ENCODE measurements around the gene CNGA3. TPM values are rescaled to one million over a fixed set of nuclear protein-coding genes. Genes with fewer than 3 reads are reported as not detected.
"Not testable (repeated sequence)": the region's sequence is repeated elsewhere in the genome, so short reads cannot be mapped to it uniquely, and the experiment has no call there.

Gene CNGA3
- polyA plus RNA-seq, 4 donors, result 0.22 to 1.5 (median 0.30) TPM; not detected in 1

GRCh38 chr2:98419977-98420725 is 73.9 kb downstream of the CNGA3 start:
- H3K27me3 ChIP-seq (ENCODE audit: control insufficient read depth in 3 of 3, insufficient read depth in 3 of 3, low read length in 3 of 3), result no peaks in the 10 kb centered on the region
- DNase-seq, result no peak
- WGBS, 3 donors, result 72 to 76% (median 75%) methylated on average over 6 of the region's 6 CpGs
- no peak overlapping the region for H3K27ac ChIP-seq (ENCODE audit: low read depth in 1 of 3, low read length in 2 of 3)
- no peaks in the 10 kb centered on the region for H3K36me3 ChIP-seq (ENCODE audit: control insufficient read depth in 3 of 3, insufficient read depth in 2 of 3, low read depth in 1 of 3, low read length in 3 of 3)
- no peak for FAIRE-seq
- H3K9me3 ChIP-seq (ENCODE audit: control insufficient read depth in 2 of 2, insufficient read depth in 1 of 2, low read depth in 1 of 2, low read length in 1 of 2), result peaks cover 0 to 5% of the 10 kb centered on the region in 2 donors
- H3K4me1 ChIP-seq (ENCODE audit: control insufficient read depth in 3 of 3, insufficient read depth in 2 of 3, low read depth in 1 of 3, low read length in 2 of 3), result no peaks in the 10 kb centered on the region
- H3K4me3 ChIP-seq (ENCODE audit: low read depth in 1 of 3, low read length in 3 of 3), result no peak overlapping the region

- Histone ChIP-seq H3K27ac (ENCODE audit: low read depth in 1 of 3, low read length in 2 of 3) (no peak overlapping the region), H3K4me3 (ENCODE audit: low read depth in 1 of 3, low read length in 3 of 3) (no peak overlapping the region), H3K27me3 (ENCODE audit: control insufficient read depth in 3 of 3, insufficient read depth in 3 of 3, low read length in 3 of 3) (no peaks in the 10 kb centered on the region), H3K36me3 (ENCODE audit: control insufficient read depth in 3 of 3, insufficient read depth in 2 of 3, low read depth in 1 of 3, low read length in 3 of 3) (no peaks in the 10 kb centered on the region), H3K9me3 (ENCODE audit: control insufficient read depth in 2 of 2, insufficient read depth in 1 of 2, low read depth in 1 of 2, low read length in 1 of 2) (peaks cover 0 to 5% of the 10 kb centered on the region in 2 donors), H3K4me1 (ENCODE audit: control insufficient read depth in 3 of 3, insufficient read depth in 2 of 3, low read depth in 1 of 3, low read length in 2 of 3) (no peaks in the 10 kb centered on the region)
- FAIRE-seq, result no peak
- DNase-seq, result no peak
Measured at GRCh38 chr2:98422449-98422848, 76.2 kb downstream of the CNGA3 start.

- Histone ChIP-seq H3K27ac (ENCODE audit: low read depth in 1 of 3, low read length in 2 of 3) (no peak overlapping the region), H3K36me3 (ENCODE audit: control insufficient read depth in 3 of 3, insufficient read depth in 2 of 3, low read depth in 1 of 3, low read length in 3 of 3) (no peaks in the 10 kb centered on the region), H3K9me3 (ENCODE audit: control insufficient read depth in 2 of 2, insufficient read depth in 1 of 2, low read depth in 1 of 2, low read length in 1 of 2) (peaks cover 0 to 5% of the 10 kb centered on the region in 2 donors), H3K4me1 (ENCODE audit: control insufficient read depth in 3 of 3, insufficient read depth in 2 of 3, low read depth in 1 of 3, low read length in 2 of 3) (no peaks in the 10 kb centered on the region), H3K27me3 (ENCODE audit: control insufficient read depth in 3 of 3, insufficient read depth in 3 of 3, low read length in 3 of 3) (no peaks in the 10 kb centered on the region), H3K4me3 (ENCODE audit: low read depth in 1 of 3, low read length in 3 of 3) (no peak overlapping the region)
- FAIRE-seq, result no peak
- WGBS, 3 donors, result 87 to 95% (median 88%) methylated on average over 5 of the region's 5 CpGs
- no peak for DNase-seq
Measured at GRCh38 chr2:98426771-98427170, 80.5 kb downstream of the CNGA3 start.

- no peak for DNase-seq
Measured at GRCh38 chr2:98432145-98432544, 85.9 kb downstream of the CNGA3 start.

GRCh38 chr2:98433363-98433964 is 87.2 kb downstream of the CNGA3 start:
- FAIRE-seq, result no peak
- WGBS, 3 donors, result 79 to 84% (median 82%) methylated on average over 2 of the region's 2 CpGs
- H3K4me1 ChIP-seq (ENCODE audit: control insufficient read depth in 3 of 3, insufficient read depth in 2 of 3, low read depth in 1 of 3, low read length in 2 of 3), result no peaks in the 10 kb centered on the region
- peaks cover 0 to 24% of the 10 kb centered on the region in 2 donors for H3K9me3 ChIP-seq (ENCODE audit: control insufficient read depth in 2 of 2, insufficient read depth in 1 of 2, low read depth in 1 of 2, low read length in 1 of 2)
- no peaks in the 10 kb centered on the region for H3K36me3 ChIP-seq (ENCODE audit: control insufficient read depth in 3 of 3, insufficient read depth in 2 of 3, low read depth in 1 of 3, low read length in 3 of 3)
- no peak overlapping the region for H3K27ac ChIP-seq (ENCODE audit: low read depth in 1 of 3, low read length in 2 of 3)
- no peak for DNase-seq
- no peaks in the 10 kb centered on the region for H3K27me3 ChIP-seq (ENCODE audit: control insufficient read depth in 3 of 3, insufficient read depth in 3 of 3, low read length in 3 of 3)
- H3K4me3 ChIP-seq (ENCODE audit: low read depth in 1 of 3, low read length in 3 of 3), result no peak overlapping the region

More at GRCh38 chr2:98432145-98432544, 85.9 kb downstream of the CNGA3 start:
- Histone ChIP-seq H3K27me3 (ENCODE audit: control insufficient read depth in 3 of 3, insufficient read depth in 3 of 3, low read length in 3 of 3) (no peaks in the 10 kb centered on the region), H3K4me3 (ENCODE audit: low read depth in 1 of 3, low read length in 3 of 3) (no peak overlapping the region), H3K9me3 (ENCODE audit: control insufficient read depth in 2 of 2, insufficient read depth in 1 of 2, low read depth in 1 of 2, low read length in 1 of 2) (peaks cover 0 to 21% of the 10 kb centered on the region in 2 donors), H3K27ac (ENCODE audit: low read depth in 1 of 3, low read length in 2 of 3) (no peak overlapping the region), H3K4me1 (ENCODE audit: control insufficient read depth in 3 of 3, insufficient read depth in 2 of 3, low read depth in 1 of 3, low read length in 2 of 3) (no peaks in the 10 kb centered on the region), H3K36me3 (ENCODE audit: control insufficient read depth in 3 of 3, insufficient read depth in 2 of 3, low read depth in 1 of 3, low read length in 3 of 3) (no peaks in the 10 kb centered on the region)
- peak; percentile 41 for FAIRE-seq

- Histone ChIP-seq H3K4me3 (ENCODE audit: low read depth in 1 of 3, low read length in 3 of 3) (no peak overlapping the region), H3K36me3 (ENCODE audit: control insufficient read depth in 3 of 3, insufficient read depth in 2 of 3, low read depth in 1 of 3, low read length in 3 of 3) (no peaks in the 10 kb centered on the region), H3K27ac (ENCODE audit: low read depth in 1 of 3, low read length in 2 of 3) (no peak overlapping the region), H3K27me3 (ENCODE audit: control insufficient read depth in 3 of 3, insufficient read depth in 3 of 3, low read length in 3 of 3) (no peaks in the 10 kb centered on the region), H3K9me3 (ENCODE audit: control insufficient read depth in 2 of 2, insufficient read depth in 1 of 2, low read depth in 1 of 2, low read length in 1 of 2) (peaks cover 0 to 24% of the 10 kb centered on the region in 2 donors), H3K4me1 (ENCODE audit: control insufficient read depth in 3 of 3, insufficient read depth in 2 of 3, low read depth in 1 of 3, low read length in 2 of 3) (no peaks in the 10 kb centered on the region)
- no peak for FAIRE-seq
- 79 to 93% (median 92%) methylated on average over 3 of the region's 3 CpGs for WGBS, 3 donors
- DNase-seq, result no peak
Measured at GRCh38 chr2:98434492-98434891, 88.2 kb downstream of the CNGA3 start.

GRCh38 chr2:98435670-98436069 is 89.4 kb downstream of the CNGA3 start:
- peak in 1 of 2 donors; percentile 82 for DNase-seq
- not testable (repeated sequence) for H3K27ac ChIP-seq (ENCODE audit: low read depth in 1 of 3, low read length in 2 of 3); H3K4me3 ChIP-seq (ENCODE audit: low read depth in 1 of 3, low read length in 3 of 3); H3K4me1 ChIP-seq (ENCODE audit: control insufficient read depth in 3 of 3, insufficient read depth in 2 of 3, low read depth in 1 of 3, low read length in 2 of 3); H3K36me3 ChIP-seq (ENCODE audit: control insufficient read depth in 3 of 3, insufficient read depth in 2 of 3, low read depth in 1 of 3, low read length in 3 of 3); FAIRE-seq; H3K27me3 ChIP-seq (ENCODE audit: control insufficient read depth in 3 of 3, insufficient read depth in 3 of 3, low read length in 3 of 3)
- 39 to 76% (median 42%) methylated on average over 4 of the region's 4 CpGs for WGBS, 3 donors
- H3K9me3 ChIP-seq (ENCODE audit: control insufficient read depth in 2 of 2, insufficient read depth in 1 of 2, low read depth in 1 of 2, low read length in 1 of 2), result peaks cover 0 to 24% of the 10 kb centered on the region in 2 donors

GRCh38 chr2:98436734-98437133 is 90.5 kb downstream of the CNGA3 start:
- peaks cover 0 to 24% of the 10 kb centered on the region in 2 donors for H3K9me3 ChIP-seq (ENCODE audit: control insufficient read depth in 2 of 2, insufficient read depth in 1 of 2, low read depth in 1 of 2, low read length in 1 of 2)
- no peak for FAIRE-seq
- WGBS, 3 donors, result 61 to 79% (median 73%) methylated on average over 4 of the region's 4 CpGs

More at GRCh38 chr2:98436734-98437133, 90.5 kb downstream of the CNGA3 start:
- DNase-seq, result no peak
- Histone ChIP-seq H3K4me1 (ENCODE audit: control insufficient read depth in 3 of 3, insufficient read depth in 2 of 3, low read depth in 1 of 3, low read length in 2 of 3) (peaks cover 0 to 4% (median 0%) of the 10 kb centered on the region in 3 donors), H3K27me3 (ENCODE audit: control insufficient read depth in 3 of 3, insufficient read depth in 3 of 3, low read length in 3 of 3) (no peaks in the 10 kb centered on the region), H3K4me3 (ENCODE audit: low read depth in 1 of 3, low read length in 3 of 3) (no peak overlapping the region), H3K27ac (ENCODE audit: low read depth in 1 of 3, low read length in 2 of 3) (no peak overlapping the region), H3K36me3 (ENCODE audit: control insufficient read depth in 3 of 3, insufficient read depth in 2 of 3, low read depth in 1 of 3, low read length in 3 of 3) (no peaks in the 10 kb centered on the region)

Measured in small intestine (tissue), 7 donors.